Measurements from ENCODE around the gene LIPT1.
"Not testable (repeated sequence)": the region's sequence is repeated elsewhere in the genome, so short reads cannot be mapped to it uniquely, and the experiment has no call there.

The LIPT1 gene

DNA sequence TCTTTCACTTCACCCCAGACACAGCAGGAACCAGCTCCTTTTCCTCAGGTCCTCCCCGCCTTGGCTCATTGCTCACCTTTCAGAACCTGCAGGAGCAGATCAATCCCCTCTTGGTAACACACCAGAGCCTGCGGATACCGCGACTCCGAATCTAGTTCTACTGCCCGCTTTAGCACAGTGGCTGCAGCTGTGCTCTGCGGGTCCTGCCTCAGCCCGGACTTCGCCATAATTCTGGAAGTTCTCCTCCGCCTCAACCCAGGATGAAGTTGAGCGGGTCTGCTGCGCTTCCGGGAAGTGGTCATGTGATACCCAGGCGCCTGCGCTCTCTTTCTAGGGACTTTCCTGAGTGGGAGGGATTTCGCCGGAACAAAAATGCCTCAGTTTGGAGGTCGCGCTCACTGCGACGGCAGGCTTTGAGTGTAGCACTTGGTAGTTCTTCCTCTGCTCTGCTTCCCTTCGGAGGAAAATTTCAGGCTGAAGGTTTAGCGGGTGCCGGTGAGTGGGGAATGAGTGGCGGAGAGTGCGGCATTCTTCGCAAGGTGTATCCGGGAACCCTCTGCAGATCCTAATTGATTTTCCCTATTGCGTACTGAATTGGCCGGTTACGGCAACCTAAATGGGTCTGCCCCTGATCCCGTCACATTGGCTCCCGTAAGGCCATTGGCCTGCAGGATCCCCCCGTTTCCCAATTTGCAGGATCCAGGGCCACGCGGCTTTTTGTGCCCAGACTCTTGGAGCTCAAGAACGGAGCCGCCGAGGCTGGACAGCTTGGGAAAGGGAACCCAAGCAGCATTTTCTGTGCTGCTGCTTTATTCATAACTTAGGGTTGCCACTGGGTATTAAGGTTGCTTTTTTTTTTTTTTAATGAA lies 26.2 kb downstream of the LIPT1 start, which contains the start of the genes MITD1 and MRPL30:
Gene MITD1 (minus strand): TSS at position 304 of the 869 bp plus-strand sequence. CDS start 77 bp downstream, at position 227.
Gene MRPL30 (plus strand): TSS at position 430 of the 869 bp plus-strand sequence. CDS start 5,020 bp downstream, outside the sequence.
- peak; percentile 90 for DNase-seq

DNA sequence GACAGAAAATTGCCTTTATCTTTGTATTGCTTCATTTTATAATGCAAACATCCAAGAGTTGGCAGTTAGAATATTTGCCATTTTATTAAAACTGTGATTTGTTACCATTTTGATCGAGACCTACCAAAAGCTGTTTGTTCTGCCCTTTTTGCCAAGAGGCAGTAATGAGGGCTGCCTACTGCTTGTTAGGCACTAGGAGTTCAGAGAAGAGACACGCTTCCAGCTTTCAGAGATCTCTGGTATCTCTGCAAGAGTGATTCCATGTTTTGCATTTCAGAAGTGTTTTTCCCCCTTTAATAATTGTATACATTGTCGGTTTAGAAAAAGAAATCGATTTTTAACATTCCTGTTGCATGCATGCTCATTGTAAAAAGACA lies 26.8 kb downstream of the LIPT1 start:
- DNase-seq: no peak

DNA sequence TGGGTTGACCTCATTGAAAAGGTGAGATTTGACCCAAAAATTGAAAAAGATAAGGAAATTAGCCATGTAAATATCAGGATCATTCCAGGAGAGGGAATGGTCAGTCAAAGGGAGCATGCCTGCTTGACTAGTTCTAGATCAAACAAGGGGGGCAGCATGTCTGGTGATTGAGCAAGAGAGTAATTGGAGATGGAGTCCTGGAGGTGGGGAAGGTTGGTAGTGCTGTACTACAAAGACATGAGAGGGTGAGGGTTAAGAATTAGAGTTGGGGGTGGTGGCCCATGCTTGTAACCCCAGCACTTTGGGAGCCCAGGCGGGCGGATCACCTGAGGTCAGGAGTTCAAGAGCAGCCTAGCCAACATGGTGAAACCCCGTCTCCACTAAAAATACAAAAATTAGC lies 28.3 kb downstream of the LIPT1 start:
- no peak for DNase-seq

DNA sequence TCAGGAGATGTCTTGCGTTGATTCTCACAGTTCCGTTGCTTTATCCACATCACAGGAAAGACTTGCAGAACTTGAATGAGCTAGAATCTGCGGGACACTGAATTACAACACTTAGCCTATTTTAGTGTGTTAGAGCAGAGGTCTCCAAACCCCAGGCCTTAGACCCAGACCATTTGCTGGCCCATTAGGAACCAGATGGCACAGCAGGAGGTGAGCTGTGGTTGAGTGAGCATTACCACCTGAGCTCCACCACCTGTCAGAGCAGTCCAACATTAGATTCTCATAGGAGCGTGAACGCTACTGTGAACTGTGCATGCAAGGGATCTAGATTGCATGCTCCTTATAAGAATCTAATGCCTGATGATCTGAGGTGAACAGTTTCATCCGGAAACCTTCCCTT lies 30.0 kb downstream of the LIPT1 start:
- DNase-seq: no peak

DNA sequence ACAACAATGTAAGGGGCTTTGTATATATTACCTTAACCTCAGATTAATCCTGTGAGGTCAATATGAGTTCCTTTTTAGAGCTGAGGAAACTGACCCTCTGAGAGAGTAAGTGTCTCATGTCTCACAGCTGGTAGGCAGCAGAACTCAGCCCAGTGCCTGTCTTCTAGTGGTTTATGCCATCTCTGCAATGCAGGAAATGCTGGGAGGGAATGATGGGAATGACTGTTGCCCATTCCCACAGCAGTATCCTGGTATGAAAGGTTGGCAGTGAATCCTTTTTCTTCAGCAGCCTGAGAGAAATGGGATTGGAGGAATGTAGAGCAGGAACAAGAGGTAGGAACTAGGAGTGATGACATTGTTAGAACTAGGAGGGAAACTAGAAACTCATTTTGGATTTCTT lies 32.2 kb downstream of the LIPT1 start:
- no peak for DNase-seq

DNA sequence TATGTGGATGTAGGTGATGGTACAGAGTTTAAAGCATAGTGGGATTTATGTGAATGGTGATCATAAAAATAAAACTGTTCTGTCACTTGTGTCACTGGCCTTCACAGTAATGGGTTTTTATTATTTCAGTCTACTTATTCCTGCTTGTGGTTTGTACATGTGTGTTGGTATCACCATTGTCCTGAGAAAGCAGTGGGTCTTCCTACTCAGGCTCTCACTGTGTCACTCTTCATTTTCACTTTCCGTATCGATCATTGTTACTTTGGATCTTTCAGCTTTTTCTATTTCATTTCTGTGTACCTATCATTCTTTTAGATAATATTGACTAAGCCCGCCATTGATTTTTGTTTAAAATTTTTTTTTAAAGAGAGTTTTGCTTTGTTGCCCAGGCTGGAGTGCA lies 33.6 kb downstream of the LIPT1 start:
- no peak for DNase-seq

DNA sequence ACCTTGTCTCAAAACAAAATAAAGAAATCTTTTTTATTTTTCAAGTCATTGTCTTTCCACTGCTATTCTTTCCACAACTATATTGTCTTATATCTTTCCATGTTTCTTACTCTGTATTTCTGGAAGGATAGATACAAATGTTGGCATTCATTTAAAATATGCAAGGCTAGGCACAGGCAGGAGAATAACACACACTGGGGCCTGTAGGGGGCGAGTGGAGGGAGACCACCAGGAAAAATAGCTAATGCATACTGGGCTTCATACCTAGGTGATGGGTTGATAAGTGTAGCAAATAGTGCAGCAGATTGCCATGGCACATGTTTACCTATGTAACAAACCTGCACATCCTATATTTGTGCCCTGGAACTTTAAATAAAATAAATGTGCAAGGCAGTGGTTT lies 35.8 kb downstream of the LIPT1 start:
- DNase-seq: no peak

DNA sequence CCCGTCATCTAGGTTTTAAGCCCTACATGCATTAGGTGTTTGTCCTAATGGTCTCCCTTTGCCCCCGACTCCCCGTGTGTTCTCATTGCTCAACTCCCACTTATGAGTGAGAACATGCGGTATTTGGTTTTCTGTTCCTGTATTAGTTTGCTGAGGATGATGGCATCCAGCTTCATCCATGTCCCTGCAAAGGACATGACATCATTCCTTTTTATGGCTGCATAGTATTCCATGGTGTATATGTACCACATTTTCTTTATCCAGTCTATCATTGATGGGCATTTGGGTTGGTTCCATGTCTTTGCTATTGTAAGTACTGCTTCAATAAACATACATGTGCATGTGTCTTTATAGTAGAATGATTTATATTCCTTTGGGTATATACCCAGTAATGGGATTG lies 37.6 kb downstream of the LIPT1 start:
- DNase-seq: not testable (repeated sequence)

DNA sequence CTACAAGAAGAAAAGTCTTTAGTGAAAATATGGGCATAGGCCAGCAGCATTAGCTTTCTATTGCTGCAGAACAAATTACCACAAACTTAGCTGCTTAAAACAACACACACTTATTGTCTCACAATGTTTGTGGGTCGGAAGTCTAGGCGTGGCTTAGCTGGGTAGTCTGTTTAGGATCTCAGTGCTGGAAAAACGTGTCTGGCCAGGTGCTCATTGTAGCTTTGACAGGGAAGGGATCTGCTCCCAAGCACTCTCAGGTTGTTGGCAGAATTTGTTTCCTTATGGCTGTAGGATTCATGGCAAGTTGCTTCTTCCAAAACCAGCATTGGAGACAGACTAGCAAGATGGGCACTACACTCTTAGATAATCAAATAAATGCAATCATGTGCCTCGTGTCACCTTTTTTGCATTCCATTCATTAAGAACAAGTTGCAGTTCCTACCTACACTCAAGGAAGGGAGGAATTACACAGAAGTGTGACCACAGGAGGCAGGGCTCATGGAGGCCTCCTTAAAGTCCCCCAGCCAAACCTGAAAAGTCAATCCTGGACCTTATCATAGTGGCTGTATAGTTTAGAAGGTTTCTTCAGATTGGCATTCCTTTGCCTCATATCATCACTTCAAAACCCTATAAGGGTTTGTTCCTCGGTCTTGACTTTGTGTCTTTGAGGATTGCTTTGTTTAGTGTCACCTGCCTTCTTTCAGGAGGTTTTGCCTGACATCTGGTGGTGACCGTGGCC lies 43.5 kb downstream of the LIPT1 start:
- no peak for DNase-seq

DNA sequence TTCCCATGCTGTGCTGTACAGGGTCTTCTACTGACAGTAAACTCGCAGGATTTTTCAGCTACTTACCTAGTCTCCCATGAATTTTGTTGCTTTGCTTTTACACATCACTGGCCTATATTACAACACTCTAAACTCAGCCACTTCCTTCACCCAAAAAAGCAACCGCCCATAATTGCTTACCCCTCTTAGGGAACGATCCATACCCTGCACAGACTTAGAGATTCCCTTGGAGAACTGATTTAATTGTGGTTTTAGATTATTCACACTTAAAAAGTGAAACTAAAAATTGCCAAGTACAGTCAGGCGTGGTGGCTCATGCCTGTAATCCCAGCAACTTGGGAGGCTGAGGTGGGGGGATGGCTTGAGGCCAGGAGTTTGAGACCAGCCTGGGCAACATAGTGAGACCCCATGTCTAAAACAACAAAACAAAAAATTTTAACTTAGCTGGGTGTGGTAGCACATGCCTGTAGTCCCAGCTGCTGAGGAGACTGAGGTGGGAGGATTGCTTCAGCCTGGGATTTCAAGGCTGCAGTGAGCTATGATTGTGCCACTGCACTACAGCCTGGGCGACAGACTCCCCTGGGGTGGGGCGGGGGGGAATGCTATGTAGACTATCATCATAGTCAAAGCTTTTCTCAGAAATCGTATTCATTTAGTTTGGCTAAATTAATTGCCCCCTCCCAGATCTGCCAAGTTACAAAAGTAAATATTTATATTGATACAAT lies 45.5 kb downstream of the LIPT1 start:
- DNase-seq: no peak

DNA sequence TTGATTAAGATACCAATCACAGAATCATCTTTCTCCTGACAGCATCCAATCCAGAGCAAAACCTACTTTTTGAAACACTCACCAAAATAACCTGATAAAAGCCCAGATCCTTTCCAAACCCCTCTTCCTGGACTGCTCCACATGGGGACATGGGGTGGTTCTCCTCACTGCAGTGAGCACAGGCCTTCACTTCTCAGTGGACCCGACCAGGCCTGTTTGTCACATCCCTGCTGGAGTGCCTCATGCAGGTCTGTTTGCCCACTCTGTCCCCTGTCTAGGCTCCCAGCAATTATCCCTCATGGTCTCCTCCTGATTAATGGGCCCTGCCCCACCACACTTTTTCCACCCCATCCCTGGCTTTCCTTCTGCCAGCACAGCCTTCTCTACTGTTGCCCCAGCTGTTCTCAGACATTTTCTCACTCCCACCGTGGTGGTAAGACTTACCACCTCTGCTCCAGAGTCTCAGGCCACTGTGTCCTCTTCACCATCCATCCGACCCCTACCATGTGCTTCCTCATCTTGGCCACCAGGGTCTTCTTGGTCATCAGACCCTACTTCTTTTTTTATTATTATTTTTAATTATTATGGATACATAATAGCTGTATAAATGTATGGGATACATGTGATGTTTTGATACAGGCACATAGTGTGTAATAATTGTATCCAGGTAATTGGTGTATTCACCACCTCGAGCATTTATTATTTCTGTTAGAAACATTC lies 47.4 kb downstream of the LIPT1 start:
- DNase-seq: no peak

DNA sequence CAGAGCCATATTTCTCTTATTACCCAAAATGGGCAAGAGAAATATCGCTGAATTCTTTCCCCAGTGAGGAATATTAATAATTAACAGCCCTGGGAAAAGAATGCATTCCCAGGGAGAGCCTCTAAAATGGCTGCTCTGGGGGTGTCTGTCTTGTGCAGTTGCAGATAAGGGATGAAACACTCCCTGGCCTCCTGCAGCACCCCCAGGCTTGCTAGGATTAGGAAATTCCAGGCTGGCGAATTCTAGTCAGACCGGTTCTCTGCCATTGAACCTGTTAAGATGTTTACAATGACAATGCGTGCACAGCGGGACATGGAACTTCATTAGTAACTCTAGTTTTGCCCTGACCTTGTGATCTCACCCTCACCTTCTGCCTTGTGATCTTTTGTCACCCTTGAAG lies 50.7 kb downstream of the LIPT1 start:
- DNase-seq: no peak
